Liver (tissue), 9 donors: ENCODE data around the gene ARHGEF18. TPM values are rescaled to one million over a fixed set of nuclear protein-coding genes. Genes with fewer than 3 reads are reported as not detected.

Experiments used
- DNase-seq: peaks from one replicate; pipeline ENCODE4 v3.0.0-alpha.2; 2017; ENCODE audit warnings: low spot score
- H3K27ac ChIP-seq, 2 donors: one replicate each; pipeline ENCODE4 v1.7.0; 2013; ENCODE audit warnings: inconsistent platforms in 2 of 2, low read length in 2 of 2, control low read depth in 1 of 2, low read depth in 1 of 2, mild to moderate bottlenecking in 1 of 2
- H3K27me3 ChIP-seq, 4 donors: one replicate each; pipeline versions ENCODE4 v1.6.1 to v1.7.0; 2013; ENCODE audit warnings: low read length in 3 of 4, inconsistent platforms in 1 of 4, mild to moderate bottlenecking in 1 of 4, moderate library complexity in 1 of 4; ENCODE audit not compliant: control insufficient read depth in 4 of 4, insufficient read depth in 4 of 4
- H3K36me3 ChIP-seq, 4 donors: one replicate each; pipeline versions ENCODE4 v1.6.1 to v1.7.0; 2013; ENCODE audit warnings: low read length in 3 of 4, mild to moderate bottlenecking in 3 of 4, low read depth in 1 of 4, moderate library complexity in 1 of 4; ENCODE audit not compliant: control insufficient read depth in 4 of 4, insufficient read depth in 3 of 4
- H3K4me1 ChIP-seq, 4 donors: one replicate each; pipeline versions ENCODE4 v1.6.1 to v1.7.0; 2013; ENCODE audit warnings: low read length in 3 of 4, mild to moderate bottlenecking in 3 of 4, moderate library complexity in 1 of 4; ENCODE audit not compliant: control insufficient read depth in 4 of 4, insufficient read depth in 4 of 4
- H3K4me3 ChIP-seq, 3 donors: one replicate each; pipeline versions ENCODE4 v1.6.1 to v1.7.0; 2013; ENCODE audit warnings: low read length in 3 of 3, control low read depth in 1 of 3, low read depth in 1 of 3, mild to moderate bottlenecking in 1 of 3
- H3K9ac ChIP-seq, 2 donors: one replicate each; pipeline ENCODE4 v1.7.0; 2013; ENCODE audit warnings: low read length in 2 of 2, mild to moderate bottlenecking in 2 of 2, moderate library complexity in 2 of 2, control low read depth in 1 of 2, low read depth in 1 of 2
- H3K9me3 ChIP-seq, 4 donors: one replicate each; pipeline versions ENCODE4 v1.6.1 to v1.7.0; 2013; ENCODE audit warnings: low read length in 3 of 4; ENCODE audit not compliant: control insufficient read depth in 4 of 4
- EGR1 ChIP-seq, 2 donors: IDR thresholded peaks; 2 replicates each; pipeline ENCODE4 v1.6.1; 2016 to 2018; ENCODE audit warnings: antibody characterized with exemption in 2 of 2, low read depth in 2 of 2
- FOXA1 ChIP-seq: IDR thresholded peaks from 2 replicates; pipeline ENCODE4 v1.6.1; 2016; ENCODE audit warnings: antibody characterized with exemption
- GABPA ChIP-seq, 2 donors: IDR thresholded peaks in 1 of 2; conservative IDR thresholded peaks in 1 of 2; 2 replicates each; pipeline ENCODE4 v1.6.1; 2016; ENCODE audit warnings: antibody characterized with exemption in 2 of 2, mild to moderate bottlenecking in 1 of 2, moderate library complexity in 1 of 2
- HNF4A ChIP-seq, 2 donors: conservative IDR thresholded peaks; 2 replicates each; pipeline ENCODE4 v1.6.1; 2016; ENCODE audit warnings: antibody characterized with exemption in 2 of 2, mild to moderate bottlenecking in 2 of 2
- JUND ChIP-seq, 2 donors: IDR thresholded peaks; 2 replicates each; pipeline ENCODE4 v1.6.1; 2016; ENCODE audit warnings: antibody characterized with exemption in 2 of 2
- NR2F2 ChIP-seq: IDR thresholded peaks from 2 replicates; pipeline ENCODE4 v1.6.1; 2016; ENCODE audit warnings: antibody characterized with exemption
- REST ChIP-seq: IDR thresholded peaks from 2 replicates; pipeline ENCODE4 v1.6.1; 2016; ENCODE audit warnings: antibody characterized with exemption, mild to moderate bottlenecking
- RXRA ChIP-seq, 2 donors: IDR thresholded peaks; 2 replicates each; pipeline ENCODE4 v1.6.1; 2017 to 2018; ENCODE audit warnings: antibody characterized with exemption in 2 of 2, mild to moderate bottlenecking in 1 of 2
- YY1 ChIP-seq: IDR thresholded peaks from 2 replicates; pipeline ENCODE4 v1.6.1; 2016; ENCODE audit warnings: antibody characterized with exemption, mild to moderate bottlenecking
- WGBS: extraction: QIAGEN DNeasy Blood & Tissue Kit; methylation state at CpG from one replicate; pipeline ENCODE4 v1.1.7; 2013; 5-methylcytosine and 5-hydroxymethylcytosine counted together
- polyA plus RNA-seq, 2 donors: library from polyadenylated mRNA; stranded (reverse) in 1 of 2; unstranded in 1 of 2; fragments of 200-250 nt in 1 of 2; fragments of >200 nt in 1 of 2; fragmentation: Nextera tagmentation in 1 of 2; extraction: Ambion mirVana in 1 of 2; gene quantifications; one replicate each; pipeline versions ENCODE4 v1.2.1 to v1.2.3, GENCODE V29; 2013 to 2015
- total RNA-seq, 2 donors: library from RNA; depleted of rRNA; stranded (reverse); fragments of >200 nt; gene quantifications; one replicate each; pipeline ENCODE4 v1.2.3, GENCODE V29; 2014
- TF ChIP-seq, protein P1 (sequence below): IDR thresholded peaks from 2 replicates; pipeline ENCODE4 v1.6.1; 2016; ENCODE audit warnings: antibody characterized with exemption
- TF ChIP-seq, protein P2 (sequence below): IDR thresholded peaks from 2 replicates; pipeline ENCODE4 v1.6.1; 2016; ENCODE audit warnings: antibody characterized with exemption
- donor health status: healthy.
- donor health status: healthy.
- donor health status: healthy.
- donor health status: healthy.
- donor health status: healthy.

ARHGEF18 gene
- total and polyA plus RNA-seq, 4 donors, result 3.3 to 28.8 (median 14.9) TPM

DNA sequence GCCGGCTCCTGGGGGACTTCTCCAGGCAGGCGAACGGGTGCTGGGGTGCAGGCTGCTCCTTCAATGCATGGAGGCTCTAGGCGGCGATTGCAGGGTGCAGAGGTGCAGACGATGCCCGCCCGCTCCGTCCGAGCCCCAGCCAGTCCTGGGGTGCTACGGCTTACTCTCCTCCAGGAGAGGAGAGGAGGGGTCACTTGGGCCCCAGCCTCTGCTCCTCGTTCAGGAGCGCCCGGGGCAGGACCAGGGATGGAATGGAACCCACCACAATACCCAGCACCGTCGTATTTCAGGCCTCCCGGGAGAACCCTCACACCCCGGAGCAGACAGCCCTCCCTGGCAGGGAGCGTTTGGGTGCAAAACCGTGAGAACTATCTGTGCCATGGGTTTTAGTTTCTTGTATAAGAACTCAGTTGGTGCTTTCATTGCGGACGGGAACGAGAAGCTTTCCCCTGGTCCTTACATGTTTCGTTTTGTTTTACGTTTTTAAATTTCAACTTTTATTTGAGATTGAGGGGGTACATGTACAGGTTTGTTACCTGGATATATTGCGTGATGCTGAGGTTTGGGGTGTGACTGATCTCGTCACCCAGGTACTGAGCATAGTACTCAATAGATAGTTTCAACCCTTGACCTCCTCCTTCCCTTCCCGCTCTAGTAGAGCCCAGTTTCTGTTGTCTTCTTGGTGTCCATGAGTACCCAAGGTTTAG, 46.8 kb downstream of the ARHGEF18 start:
- peak overlapping the region; percentile 83 to 91 (median 89) for H3K4me3 ChIP-seq
- no peaks in the 10 kb centered on the region for H3K9me3 ChIP-seq
- no peaks in the 10 kb centered on the region for H3K27me3 ChIP-seq
- TF ChIP-seq REST, result no peak
- no peak for TF ChIP-seq JUND (IDR thresholded peaks at IDR 0.05)
- TF ChIP-seq, protein P1, sequence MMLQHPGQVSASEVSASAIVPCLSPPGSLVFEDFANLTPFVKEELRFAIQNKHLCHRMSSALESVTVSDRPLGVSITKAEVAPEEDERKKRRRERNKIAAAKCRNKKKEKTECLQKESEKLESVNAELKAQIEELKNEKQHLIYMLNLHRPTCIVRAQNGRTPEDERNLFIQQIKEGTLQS, result no peak
- no peak for TF ChIP-seq YY1
- no peak for TF ChIP-seq EGR1 (IDR thresholded peaks at IDR 0.05; ENCODE audit: low read depth in 2 of 2)
- no peak for TF ChIP-seq NR2F2
- TF ChIP-seq HNF4A (conservative IDR thresholded peaks at IDR 0.05), result no peak
- TF ChIP-seq FOXA1, result no peak
- TF ChIP-seq GABPA (IDR thresholded peaks at IDR 0.05 in 1 of 2, conservative IDR thresholded peaks at IDR 0.05 in 1 of 2), result no peak
- TF ChIP-seq RXRA (IDR thresholded peaks at IDR 0.05), result no peak
- TF ChIP-seq, protein P2, sequence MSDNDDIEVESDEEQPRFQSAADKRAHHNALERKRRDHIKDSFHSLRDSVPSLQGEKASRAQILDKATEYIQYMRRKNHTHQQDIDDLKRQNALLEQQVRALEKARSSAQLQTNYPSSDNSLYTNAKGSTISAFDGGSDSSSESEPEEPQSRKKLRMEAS, result no peak
- H3K9ac ChIP-seq, result peak overlapping the region; percentile 63 to 94
- WGBS, result 3% methylated on average over 28 of the region's 28 CpGs
- peaks cover 3 to 37% (median 25%) of the 10 kb centered on the region in 4 donors for H3K4me1 ChIP-seq
- H3K36me3 ChIP-seq, result no peaks in the 10 kb centered on the region
- no peak for DNase-seq
- peak overlapping the region; percentile 63 to 65 for H3K27ac ChIP-seq

DNA sequence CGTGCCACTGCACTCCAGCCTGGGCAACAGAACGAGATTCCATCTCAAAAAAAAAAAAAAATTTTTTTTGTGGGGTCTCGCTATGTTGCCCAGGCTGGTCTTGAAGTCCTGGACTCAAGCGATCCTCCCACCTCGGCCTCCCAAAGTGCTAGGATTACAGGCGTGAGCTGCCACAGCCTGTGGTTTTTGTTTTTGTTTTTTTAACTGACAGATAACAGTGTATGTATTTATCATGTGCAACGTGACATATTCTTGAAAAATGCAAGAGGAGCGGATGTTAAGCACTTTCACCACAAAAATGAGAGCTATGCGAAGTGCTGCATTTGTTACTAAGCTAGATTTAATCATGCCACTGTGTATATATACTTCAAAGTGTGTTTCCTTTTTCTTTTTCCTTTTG, 49.0 kb downstream of the ARHGEF18 start:
- H3K4me3 ChIP-seq, result no peak overlapping the region
- peaks cover 3 to 37% (median 25%) of the 10 kb centered on the region in 4 donors for H3K4me1 ChIP-seq
- 87% methylated on average over 9 of the region's 9 CpGs for WGBS
- no peak for DNase-seq
- TF ChIP-seq JUND (IDR thresholded peaks at IDR 0.05), result no peak
- TF ChIP-seq NR2F2, result no peak
- TF ChIP-seq REST, result no peak
- TF ChIP-seq RXRA (IDR thresholded peaks at IDR 0.05), result no peak
- H3K36me3 ChIP-seq, result no peaks in the 10 kb centered on the region
- no peaks in the 10 kb centered on the region for H3K9me3 ChIP-seq
- no peak overlapping the region for H3K9ac ChIP-seq
- no peak overlapping the region for H3K27ac ChIP-seq
- H3K27me3 ChIP-seq, result no peaks in the 10 kb centered on the region

Other genes starting within 250 kb of the ARHGEF18 start
- 10 to 100 TPM; 68.5 to 97.5 TPM for gene INSR, start 54.5 kb upstream of the ARHGEF18 start, total RNA-seq
- 10 to 100 TPM; 16.5 to 33.0 TPM for gene INSR, start 54.5 kb upstream of the ARHGEF18 start, polyA plus RNA-seq
- 1 to 10 TPM; 1.9 to 7.7 TPM for gene PEX11G, start 140.1 kb downstream of the ARHGEF18 start, total RNA-seq
- gene PEX11G, start 140.1 kb downstream of the ARHGEF18 start, polyA plus RNA-seq, result 10 to 100 TPM in 1 of 2 donors, 1 to 10 TPM in 1; 8.6 to 10.9 TPM
- 1 to 10 TPM; 5.7 to 9.5 TPM for gene ZNF358, start 167.2 kb downstream of the ARHGEF18 start, total RNA-seq
- gene ZNF358, start 167.2 kb downstream of the ARHGEF18 start, polyA plus RNA-seq, result 10 to 100 TPM; 15.6 to 18.2 TPM
- 10 to 100 TPM; 10.9 to 13.2 TPM for gene MCOLN1, start 173.7 kb downstream of the ARHGEF18 start, total RNA-seq
- gene MCOLN1, start 173.7 kb downstream of the ARHGEF18 start, polyA plus RNA-seq, result 10 to 100 TPM; 14.1 to 17.0 TPM
- gene PNPLA6, start 186.8 kb downstream of the ARHGEF18 start, total RNA-seq, result 10 to 100 TPM; 33.0 to 68.4 TPM
- gene PNPLA6, start 186.8 kb downstream of the ARHGEF18 start, polyA plus RNA-seq, result 10 to 100 TPM; 20.9 to 22.9 TPM
- gene CAMSAP3, start 246.9 kb downstream of the ARHGEF18 start, total RNA-seq, result 10 to 100 TPM in 1 of 2 donors, 1 to 10 TPM in 1; 4.4 to 13.8 TPM
- gene CAMSAP3, start 246.9 kb downstream of the ARHGEF18 start, polyA plus RNA-seq, result 10 to 100 TPM in 1 of 2 donors, 1 to 10 TPM in 1; 5.7 to 19.1 TPM